Psoas muscle (tissue), 8 donors: ENCODE results near the gene CBR1. TPM values are rescaled to one million over a fixed set of nuclear protein-coding genes. Genes with fewer than 3 reads are reported as not detected.
"Not testable (repeated sequence)": the region's sequence is repeated elsewhere in the genome, so short reads cannot be mapped to it uniquely, and the experiment has no call there.

Source experiments
- ATAC-seq, 4 donors: fragments of 200-7000 bp; cut with Tn5 transposase; one replicate each; pipeline ENCODE4 v1.9.1; 2020; ENCODE audit warnings: moderate library complexity in 3 of 4, mild to moderate bottlenecking in 2 of 4
- DNase-seq, 2 donors: peaks; one replicate each; pipeline ENCODE4 v3.0.0-alpha.2; 2020
- H3K27ac ChIP-seq: fragments of 200-600 bp; one replicate; pipeline ENCODE4 v1.8.0; 2022
- H3K27me3 ChIP-seq, 3 donors: fragments of 200-600 bp in 1 of 3; one replicate each; pipeline versions ENCODE4 v1.6.1 to v1.8.0; 2013 to 2022; ENCODE audit warnings: low read length in 2 of 3, mild to moderate bottlenecking in 2 of 3, moderate library complexity in 1 of 3; ENCODE audit not compliant: insufficient read depth in 3 of 3
- H3K36me3 ChIP-seq, 2 donors: fragments of 200-600 bp in 1 of 2; one replicate each; pipeline versions ENCODE4 v1.6.1 to v1.8.0; 2013 to 2022; ENCODE audit warnings: low read depth in 1 of 2, mild to moderate bottlenecking in 1 of 2, moderate library complexity in 1 of 2; ENCODE audit not compliant: insufficient read depth in 1 of 2
- H3K4me1 ChIP-seq: fragments of 200-600 bp; one replicate; pipeline ENCODE4 v1.8.0; 2022
- H3K4me3 ChIP-seq: fragments of 200-600 bp; one replicate; pipeline ENCODE4 v1.8.0; 2022; ENCODE audit warnings: mild to moderate bottlenecking
- H3K9me3 ChIP-seq: fragments of 200-600 bp; one replicate; pipeline ENCODE4 v1.8.0; 2022
- CTCF ChIP-seq: fragments of 200-600 bp; IDR thresholded peaks from one replicate; pipeline ENCODE4 v1.8.0; 2022; ENCODE audit warnings: antibody characterized with exemption
- WGBS, 3 donors: extraction: QIAGEN DNeasy Blood & Tissue Kit; methylation state at CpG; one replicate each; pipeline versions ENCODE4 v1.1.6 to v1.1.7; 2013; 5-methylcytosine and 5-hydroxymethylcytosine counted together
- intact Hi-C, 2 donors: fragments of 100-400 bp; cut with DNase I; formaldehyde crosslinking; loops; one replicate each; pipeline versions ENCODE4 v1.11.0 to v1.14.2; 2022
- polyA plus RNA-seq, 3 donors: library from polyadenylated mRNA; stranded (reverse); fragments of 200-250 nt; gene quantifications; one replicate each; pipeline ENCODE4 v1.2.3, GENCODE V29; 2013
- total RNA-seq, 4 donors: library from RNA; stranded (reverse); fragmentation: NEBNext Ultra II Directional in 2 of 4; extraction: Animal tissue kit (Norgen Biotek cat#: 25700) in 2 of 4; gene quantifications; one replicate each; pipeline versions ENCODE4 v1.2.1 to v1.2.4, GENCODE V29; 2021 to 2023
- donor health status: healthy with polysubstance abuse.
- donor health status: DM: no; HTN: no; CAD: no; lungs with moderate emphysema.
- donor health status: Bipolar disorder and iron deficiency.
- donor health status: healthy.
- donor health status: DM: yes; HTN: yes; CAD: no.
- donor health status: DM: no; HTN: no; CAD: no.
- donor health status: DM: no; HTN: no; CAD: no.
- donor health status: DM: yes; HTN: yes; CAD: no.

CBR1 gene
- total and polyA plus RNA-seq, 7 donors = 15.2 to 94.0 (median 45.9) TPM

- intact Hi-C loops = no loop called here
- DNase-seq = no peak
- ATAC-seq = no peak
- WGBS, 3 donors = 67 to 75% (median 69%) methylated on average over 1 of the region's 1 CpG
- Histone ChIP-seq H3K27ac (no peak overlapping the region), H3K36me3 (no peaks in the 10 kb centered on the region), H3K4me1 (no peaks in the 10 kb centered on the region), H3K27me3 (no peaks in the 10 kb centered on the region), H3K4me3 (no peak overlapping the region), H3K9me3 (no peaks in the 10 kb centered on the region)
- no peak for TF ChIP-seq CTCF
These were observed 26.8 kb downstream of the CBR1 start for GRCh38 chr21:36096398-36097290.

DNA sequence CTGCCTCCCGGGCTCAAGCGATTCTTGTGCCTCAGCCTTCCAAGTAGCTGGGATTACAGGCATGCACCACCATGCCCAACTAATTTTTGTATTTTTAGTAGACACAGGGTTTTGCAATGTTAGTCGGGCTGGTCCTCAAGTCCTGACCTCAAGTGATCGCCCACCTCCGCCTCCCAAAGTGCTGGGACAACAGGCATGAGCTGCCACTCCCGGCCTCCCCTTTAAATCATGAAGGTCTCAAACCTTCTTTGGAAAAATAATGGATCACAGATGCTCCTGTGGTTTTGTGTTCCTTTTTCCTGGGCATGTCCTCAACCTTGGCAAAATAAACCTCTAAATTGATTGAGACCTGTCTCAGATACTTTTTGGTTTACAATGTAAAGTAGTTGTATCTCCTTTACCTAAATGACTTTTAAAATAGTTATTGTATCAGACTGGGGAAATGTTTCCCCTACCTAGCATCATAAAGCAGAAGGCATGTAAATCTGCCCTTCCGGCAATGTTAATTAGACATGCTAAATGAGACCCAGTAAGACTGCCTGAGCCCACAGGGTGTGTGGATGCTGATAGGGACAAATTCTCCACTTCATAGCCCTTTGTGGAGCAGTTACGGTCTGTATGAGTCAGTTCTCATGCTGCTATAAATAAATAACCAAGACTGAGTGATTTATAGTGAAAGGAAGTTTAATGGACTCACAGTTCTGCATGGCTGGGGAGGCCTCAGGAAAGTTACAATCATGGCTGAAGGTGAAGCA is 27.8 kb downstream of the CBR1 start:
- ATAC-seq (peak; percentile 84 to 99 (median 98)), DNase-seq (no peak)
- Histone ChIP-seq H3K9me3 (no peaks in the 10 kb centered on the region), H3K27ac (no peak overlapping the region), H3K36me3 (no peaks in the 10 kb centered on the region), H3K4me1 (no peaks in the 10 kb centered on the region), H3K27me3 (no peaks in the 10 kb centered on the region), H3K4me3 (no peak overlapping the region)
- intact Hi-C loops = no loop called here
- 53 to 56% (median 55%) methylated on average over 8 of the region's 8 CpGs for WGBS, 3 donors
- TF ChIP-seq CTCF = no peak

- 59 to 65% (median 62%) methylated on average over 2 of the region's 2 CpGs for WGBS, 3 donors
- H3K4me3 ChIP-seq = no peak overlapping the region
- no peak for DNase-seq
- no peaks in the 10 kb centered on the region for H3K36me3 ChIP-seq
- TF ChIP-seq CTCF = no peak
- intact Hi-C loops = no loop called here
- H3K4me1 ChIP-seq = no peaks in the 10 kb centered on the region
- ATAC-seq = peak in 3 of 4 donors; percentile 12 to 24 (median 17)
- H3K9me3 ChIP-seq = no peaks in the 10 kb centered on the region
- H3K27me3 ChIP-seq = no peaks in the 10 kb centered on the region
- no peak overlapping the region for H3K27ac ChIP-seq
These were observed 28.3 kb downstream of the CBR1 start for GRCh38 chr21:36098182-36098532.

- H3K27me3 ChIP-seq = no peaks in the 10 kb centered on the region
- no peak for ATAC-seq
These were observed 29.2 kb downstream of the CBR1 start for GRCh38 chr21:36099000-36099399.

GRCh38 chr21:36099695-36100211 is 29.9 kb downstream of the CBR1 start:
- not testable (repeated sequence) for H3K36me3 ChIP-seq, H3K4me3 ChIP-seq, H3K27me3 ChIP-seq, DNase-seq, H3K4me1 ChIP-seq, H3K27ac ChIP-seq, ATAC-seq, H3K9me3 ChIP-seq
- intact Hi-C loops = loop anchor here (5.0 to 10.0 kb wide), 2 partner anchors 37 to 65 kb away; partner anchors contain the start of gene SETD4 (in 1 of the 2)
- WGBS, 3 donors = 54 to 64% (median 60%) methylated on average over 12 to 13 of the region's 13 CpGs

More at GRCh38 chr21:36099000-36099399, 29.2 kb downstream of the CBR1 start:
- DNase-seq = no peak
- H3K9me3 ChIP-seq = no peaks in the 10 kb centered on the region
- 76 to 99% (median 98%) methylated on average over 3 of the region's 3 CpGs for WGBS, 3 donors
- no peak overlapping the region for H3K4me3 ChIP-seq
- H3K27ac ChIP-seq = no peak overlapping the region
- no peak for TF ChIP-seq CTCF
- H3K4me1 ChIP-seq = no peaks in the 10 kb centered on the region
- intact Hi-C loops = no loop called here
- no peaks in the 10 kb centered on the region for H3K36me3 ChIP-seq
